ENCODE measurements around the gene BEX3. TPM values are rescaled to one million over a fixed set of nuclear protein-coding genes. Genes with fewer than 3 reads are reported as not detected.

BEX3 gene
- total RNA-seq, 2 donors from 2014 or later = 595 to 651 TPM

- H3K4me1 Mint-ChIP-seq = peaks cover 5% of the 10 kb centered on the region
- peaks cover 47% of the 10 kb centered on the region for H3K27me3 Mint-ChIP-seq (ENCODE audit: insufficient read depth)
- no peaks in the 10 kb centered on the region for H3K9me3 ChIP-seq (ENCODE audit: control insufficient read depth, low read length)
- no peak overlapping the region for H3K27ac ChIP-seq (ENCODE audit: low read depth, low read length)
- H3K27ac Mint-ChIP-seq = no peak overlapping the region
- no peaks in the 10 kb centered on the region for H3K36me3 ChIP-seq (ENCODE audit: control insufficient read depth, insufficient read depth, low read length)
- WGBS, 2 experiments (ENCODE audit: insufficient coverage in 1 of 2, insufficient read length in 1 of 2) = 100% methylated on average over 1 of the region's 1 CpG; no CpG with 5 or more reads in 1 of the 2 experiments
- no peak for DNase-seq
- no peaks in the 10 kb centered on the region for H3K4me1 ChIP-seq (ENCODE audit: control insufficient read depth, insufficient read depth, low read length)
- no peaks in the 10 kb centered on the region for H3K27me3 ChIP-seq (ENCODE audit: control insufficient read depth, insufficient read depth, low read length, poor library complexity, severe bottlenecking)
- H3K9ac ChIP-seq (ENCODE audit: extremely low read depth, low read length, poor library complexity, severe bottlenecking) = no peak overlapping the region
- no peak overlapping the region for H3K4me3 ChIP-seq (ENCODE audit: low read length)
- TF ChIP-seq CTCF (conservative IDR thresholded peaks at IDR 0.05) = no peak
- no peak overlapping the region for H3K4me3 Mint-ChIP-seq
- peaks cover 22% of the 10 kb centered on the region for H3K9me3 Mint-ChIP-seq
- no peaks in the 10 kb centered on the region for H3K36me3 Mint-ChIP-seq (ENCODE audit: low read depth)
Observed at GRCh38 chrX:103399744-103400143, 23.4 kb downstream of the BEX3 start.

- no peak for DNase-seq
- H3K36me3 Mint-ChIP-seq (ENCODE audit: low read depth) = no peaks in the 10 kb centered on the region
- no peak for TF ChIP-seq CTCF (conservative IDR thresholded peaks at IDR 0.05)
- no peaks in the 10 kb centered on the region for H3K27me3 ChIP-seq (ENCODE audit: control insufficient read depth, insufficient read depth, low read length, poor library complexity, severe bottlenecking)
- H3K9me3 Mint-ChIP-seq = peaks cover 17% of the 10 kb centered on the region
- H3K4me1 Mint-ChIP-seq = peaks cover 5% of the 10 kb centered on the region
- H3K4me3 Mint-ChIP-seq = no peak overlapping the region
- H3K9ac ChIP-seq (ENCODE audit: extremely low read depth, low read length, poor library complexity, severe bottlenecking) = no peak overlapping the region
- no peak overlapping the region for H3K4me3 ChIP-seq (ENCODE audit: low read length)
- no peaks in the 10 kb centered on the region for H3K4me1 ChIP-seq (ENCODE audit: control insufficient read depth, insufficient read depth, low read length)
- H3K27ac ChIP-seq (ENCODE audit: low read depth, low read length) = no peak overlapping the region
- H3K27ac Mint-ChIP-seq = no peak overlapping the region
- WGBS, 2 experiments (ENCODE audit: insufficient coverage in 1 of 2, insufficient read length in 1 of 2) = 90% methylated on average over 1 of the region's 1 CpG; no CpG with 5 or more reads in 1 of the 2 experiments
- no peaks in the 10 kb centered on the region for H3K36me3 ChIP-seq (ENCODE audit: control insufficient read depth, insufficient read depth, low read length)
- H3K9me3 ChIP-seq (ENCODE audit: control insufficient read depth, low read length) = no peaks in the 10 kb centered on the region
- peaks cover 39% of the 10 kb centered on the region for H3K27me3 Mint-ChIP-seq (ENCODE audit: insufficient read depth)
Observed at GRCh38 chrX:103400931-103401330, 24.6 kb downstream of the BEX3 start.

- peak overlapping the region; percentile 87 for H3K4me3 ChIP-seq (ENCODE audit: low read length)
- H3K36me3 Mint-ChIP-seq (ENCODE audit: low read depth) = peaks cover 2% of the 10 kb centered on the region
- peak overlapping the region; percentile 49 for H3K27ac ChIP-seq (ENCODE audit: low read depth, low read length)
Observed at GRCh38 chrX:103404231-103405008, 28.1 kb downstream of the BEX3 start.

More at GRCh38 chrX:103404231-103405008, 28.1 kb downstream of the BEX3 start:
- H3K4me1 ChIP-seq (ENCODE audit: control insufficient read depth, insufficient read depth, low read length) = no peaks in the 10 kb centered on the region
- Mint-ChIP-seq H3K27me3 (ENCODE audit: insufficient read depth) (peaks cover 20% of the 10 kb centered on the region), H3K4me3 (peak overlapping the region; percentile 75), H3K27ac (peak overlapping the region; percentile 93), H3K9me3 (peaks cover 13% of the 10 kb centered on the region), H3K4me1 (peaks cover 6% of the 10 kb centered on the region)
- no peaks in the 10 kb centered on the region for H3K9me3 ChIP-seq (ENCODE audit: control insufficient read depth, low read length)
- no peaks in the 10 kb centered on the region for H3K36me3 ChIP-seq (ENCODE audit: control insufficient read depth, insufficient read depth, low read length)
- DNase-seq = peak; percentile 92
- no peaks in the 10 kb centered on the region for H3K27me3 ChIP-seq (ENCODE audit: control insufficient read depth, insufficient read depth, low read length, poor library complexity, severe bottlenecking)
- H3K9ac ChIP-seq (ENCODE audit: extremely low read depth, low read length, poor library complexity, severe bottlenecking) = peak overlapping the region; percentile 44
- WGBS, 2 experiments (ENCODE audit: insufficient coverage in 1 of 2, insufficient read length in 1 of 2) = 5 to 13% methylated on average over 3 to 19 of the region's 19 CpGs
- TF ChIP-seq CTCF (conservative IDR thresholded peaks at IDR 0.05) = no peak

Data from endodermal cell (in vitro differentiated cells).